MM.1S (cell line): ENCODE data around the gene TAF1.
"Not testable (repeated sequence)": the region's sequence is repeated elsewhere in the genome, so short reads cannot be mapped to it uniquely, and the experiment has no call there.

Experiments used
- DNase-seq: peaks from one replicate; pipeline ENCODE4 v3.0.0-alpha.2; 2015
- H2AFZ ChIP-seq: fragments of 300-600 bp; sonication (generic); 2 replicates; pipeline ENCODE4 v1.6.0; 2016; ENCODE audit warnings: antibody characterized with exemption, low read length
- H3F3A ChIP-seq: fragments of 300-600 bp; sonication (generic); 2 replicates; pipeline ENCODE4 v1.6.1; 2016; ENCODE audit warnings: mild to moderate bottlenecking, antibody characterized with exemption, low read length, moderate library complexity, mixed read lengths; ENCODE audit not compliant: insufficient read depth
- H3K27ac ChIP-seq: fragments of 300-600 bp; sonication (generic); 2 replicates; pipeline ENCODE4 v1.5.1; 2016; ENCODE audit warnings: mild to moderate bottlenecking, low read length
- H3K27me3 ChIP-seq: fragments of 300-600 bp; sonication (generic); replicated peaks from 2 replicates; pipeline ENCODE4 v1.6.0; 2016; ENCODE audit warnings: low read length; ENCODE audit not compliant: insufficient read depth
- H3K36me3 ChIP-seq: fragments of 300-600 bp; sonication (generic); replicated peaks from 2 replicates; pipeline ENCODE4 v1.6.1; 2016; ENCODE audit warnings: mild to moderate bottlenecking, low read length, mixed read lengths; ENCODE audit not compliant: insufficient read depth
- H3K4me1 ChIP-seq: fragments of 300-600 bp; sonication (generic); 2 replicates; pipeline ENCODE4 v1.6.1; 2016; ENCODE audit warnings: low read length, mixed read lengths
- H3K4me2 ChIP-seq: fragments of 300-600 bp; sonication (generic); 2 replicates; pipeline ENCODE4 v1.6.0; 2016; ENCODE audit warnings: low read depth, low read length
- H3K4me3 ChIP-seq: fragments of 300-600 bp; sonication (generic); 2 replicates; pipeline ENCODE4 v1.5.1; 2016; ENCODE audit warnings: low read length, mixed read lengths
- H3K79me2 ChIP-seq: fragments of 300-600 bp; sonication (generic); 2 replicates; pipeline ENCODE4 v1.6.1; 2016; ENCODE audit warnings: mixed run types, low read length, mixed read lengths
- H3K9ac ChIP-seq: fragments of 300-600 bp; sonication (generic); 2 replicates; pipeline ENCODE4 v1.6.1; 2016; ENCODE audit warnings: low read length, mixed read lengths
- H3K9me2 ChIP-seq: fragments of 300-600 bp; sonication (generic); replicated peaks from 2 replicates; pipeline ENCODE4 v1.6.1; 2016; ENCODE audit warnings: mild to moderate bottlenecking, low read length, mixed read lengths; ENCODE audit not compliant: insufficient read depth
- H3K9me3 ChIP-seq: fragments of 300-600 bp; sonication (generic); replicated peaks from 2 replicates; pipeline ENCODE4 v1.6.1; 2016; ENCODE audit warnings: mild to moderate bottlenecking, low read length, mixed read lengths; ENCODE audit not compliant: insufficient read depth
- H4K20me1 ChIP-seq: fragments of 300-600 bp; sonication (generic); 2 replicates; pipeline ENCODE4 v1.6.1; 2016; ENCODE audit warnings: mild to moderate bottlenecking, low read length, moderate library complexity, mixed read lengths; ENCODE audit not compliant: insufficient read depth
- EZH2 ChIP-seq: fragments of 300-600 bp; sonication (generic); optimal IDR thresholded peaks from 2 replicates; pipeline ENCODE3; 2017; ENCODE audit warnings: low read depth, mild to moderate bottlenecking, antibody characterized with exemption, low read length, mixed read lengths
- EZH2phosphoT487 ChIP-seq: fragments of 300-600 bp; sonication (generic); IDR thresholded peaks from 2 replicates; pipeline ENCODE4 v1.6.1; 2018; ENCODE audit warnings: antibody characterized with exemption, low read length
- TF ChIP-seq, protein P1 (sequence below): fragments of 300-600 bp; sonication (generic); IDR thresholded peaks from 2 replicates; pipeline ENCODE4 v1.5.1; 2016; ENCODE audit warnings: antibody characterized with exemption, low read length, mixed read lengths

The TAF1 gene

DNA sequence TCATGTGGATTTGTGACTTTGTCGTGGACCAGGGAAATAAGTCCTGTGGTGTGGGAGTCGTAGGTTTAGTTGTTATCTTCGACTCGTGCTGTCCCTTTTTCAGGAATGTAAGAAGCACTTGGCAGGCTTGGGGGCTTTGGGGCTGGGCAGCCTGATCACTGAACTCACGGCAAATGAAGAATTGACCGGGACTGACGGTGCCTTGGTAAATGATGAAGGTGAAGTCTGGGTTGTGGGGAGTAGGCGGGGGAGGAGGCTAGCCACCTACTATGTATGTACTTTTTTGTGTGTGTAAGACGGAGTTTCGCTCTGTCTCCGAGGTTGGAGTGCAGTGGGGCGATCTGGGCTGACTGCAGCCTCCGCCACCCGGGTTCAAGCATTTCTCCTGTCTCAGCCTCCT, 1.2 kb downstream of the TAF1 start:
- Histone ChIP-seq H3F3A (no peaks in the 10 kb centered on the region), H2AFZ (0 out of 2 replicates have a peak overlapping the region, but pooled peaks have one; percentile 30), H3K27ac (peak overlapping the region; percentile 89; the same call in 1 of the 2 replicates), H3K9ac (peak overlapping the region; percentile 90; the same call in 1 of the 2 replicates), H3K4me2 (peak overlapping the region; percentile 69), H3K36me3 (no peaks in the 10 kb centered on the region), H3K27me3 (no peaks in the 10 kb centered on the region), H4K20me1 (no peaks in the 10 kb centered on the region), H3K4me1 (no peaks in the 10 kb centered on the region), H3K9me2 (no peaks in the 10 kb centered on the region), H3K79me2 (peaks cover 44% of the 10 kb centered on the region), H3K9me3 (no peaks in the 10 kb centered on the region), H3K4me3 (peak overlapping the region; percentile 85)
- no peak for TF ChIP-seq EZH2phosphoT487
- no peak for DNase-seq

DNA sequence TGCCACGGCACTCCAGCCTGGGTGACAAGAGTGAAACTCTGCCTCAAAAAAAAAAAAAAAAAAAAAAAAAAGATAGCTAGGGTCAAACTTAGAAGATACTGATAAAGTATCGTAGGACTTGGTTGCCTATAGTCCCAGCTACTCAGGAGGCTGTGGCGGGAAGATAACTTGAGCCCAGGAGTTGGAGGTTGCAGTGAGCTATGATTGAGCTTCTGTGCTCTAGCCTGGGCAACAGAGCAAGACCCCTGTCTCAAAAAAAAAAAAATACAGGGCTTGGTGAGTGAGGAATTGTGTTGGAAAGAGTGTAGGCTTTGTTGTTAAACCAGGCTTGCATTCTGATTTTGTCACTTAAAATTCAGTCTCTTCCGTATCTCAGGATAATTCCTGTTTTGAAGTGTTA, 6.2 kb downstream of the TAF1 start:
- H3K36me3 ChIP-seq, result no peaks in the 10 kb centered on the region; the same call in 1 of the 2 replicates
- H4K20me1 ChIP-seq, result no peaks in the 10 kb centered on the region
- H3K9me3 ChIP-seq, result no peaks in the 10 kb centered on the region
- no peak overlapping the region for H3K4me3 ChIP-seq
- no peaks in the 10 kb centered on the region for H3F3A ChIP-seq
- no peak overlapping the region for H3K4me2 ChIP-seq
- TF ChIP-seq, protein P1, sequence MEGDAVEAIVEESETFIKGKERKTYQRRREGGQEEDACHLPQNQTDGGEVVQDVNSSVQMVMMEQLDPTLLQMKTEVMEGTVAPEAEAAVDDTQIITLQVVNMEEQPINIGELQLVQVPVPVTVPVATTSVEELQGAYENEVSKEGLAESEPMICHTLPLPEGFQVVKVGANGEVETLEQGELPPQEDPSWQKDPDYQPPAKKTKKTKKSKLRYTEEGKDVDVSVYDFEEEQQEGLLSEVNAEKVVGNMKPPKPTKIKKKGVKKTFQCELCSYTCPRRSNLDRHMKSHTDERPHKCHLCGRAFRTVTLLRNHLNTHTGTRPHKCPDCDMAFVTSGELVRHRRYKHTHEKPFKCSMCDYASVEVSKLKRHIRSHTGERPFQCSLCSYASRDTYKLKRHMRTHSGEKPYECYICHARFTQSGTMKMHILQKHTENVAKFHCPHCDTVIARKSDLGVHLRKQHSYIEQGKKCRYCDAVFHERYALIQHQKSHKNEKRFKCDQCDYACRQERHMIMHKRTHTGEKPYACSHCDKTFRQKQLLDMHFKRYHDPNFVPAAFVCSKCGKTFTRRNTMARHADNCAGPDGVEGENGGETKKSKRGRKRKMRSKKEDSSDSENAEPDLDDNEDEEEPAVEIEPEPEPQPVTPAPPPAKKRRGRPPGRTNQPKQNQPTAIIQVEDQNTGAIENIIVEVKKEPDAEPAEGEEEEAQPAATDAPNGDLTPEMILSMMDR, result no peak
- TF ChIP-seq EZH2phosphoT487 (no peak), EZH2 (no peak)
- no peak overlapping the region for H3K9ac ChIP-seq
- no peak overlapping the region for H3K27ac ChIP-seq
- H3K9me2 ChIP-seq, result no peaks in the 10 kb centered on the region
- H3K79me2 ChIP-seq, result peaks cover 35% of the 10 kb centered on the region
- H2AFZ ChIP-seq, result no peak overlapping the region
- no peaks in the 10 kb centered on the region for H3K27me3 ChIP-seq
- no peak for DNase-seq
- no peaks in the 10 kb centered on the region for H3K4me1 ChIP-seq

DNA sequence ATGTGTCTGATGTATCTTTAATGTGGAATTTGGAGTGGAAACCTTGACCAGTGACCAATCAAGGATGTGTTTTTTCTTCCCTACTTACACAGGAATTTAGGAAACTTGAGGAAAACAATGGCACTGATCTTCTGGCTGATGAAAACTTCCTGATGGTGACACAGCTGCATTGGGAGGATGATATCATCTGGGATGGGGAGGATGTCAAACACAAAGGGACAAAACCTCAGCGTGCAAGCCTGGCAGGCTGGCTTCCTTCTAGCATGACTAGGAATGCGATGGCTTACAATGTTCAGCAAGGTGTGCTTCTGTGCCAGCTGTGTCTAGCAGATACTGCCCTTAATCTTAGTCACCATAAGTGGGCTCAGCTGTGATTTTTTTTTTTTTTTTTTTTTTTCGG, 12.6 kb downstream of the TAF1 start:
- Histone ChIP-seq H3K36me3 (no peaks in the 10 kb centered on the region; the same call in 1 of the 2 replicates), H3K9ac (no peak overlapping the region), H3K27ac (no peak overlapping the region), H3K4me3 (no peak overlapping the region), H2AFZ (no peak overlapping the region), H3K9me2 (no peaks in the 10 kb centered on the region), H3K79me2 (no peaks in the 10 kb centered on the region), H3K27me3 (no peaks in the 10 kb centered on the region), H3K4me1 (no peaks in the 10 kb centered on the region), H3F3A (no peaks in the 10 kb centered on the region), H4K20me1 (no peaks in the 10 kb centered on the region), H3K4me2 (no peak overlapping the region), H3K9me3 (no peaks in the 10 kb centered on the region)
- no peak for TF ChIP-seq EZH2phosphoT487
- TF ChIP-seq EZH2, result no peak
- TF ChIP-seq, protein P1, result no peak
- DNase-seq, result no peak

DNA sequence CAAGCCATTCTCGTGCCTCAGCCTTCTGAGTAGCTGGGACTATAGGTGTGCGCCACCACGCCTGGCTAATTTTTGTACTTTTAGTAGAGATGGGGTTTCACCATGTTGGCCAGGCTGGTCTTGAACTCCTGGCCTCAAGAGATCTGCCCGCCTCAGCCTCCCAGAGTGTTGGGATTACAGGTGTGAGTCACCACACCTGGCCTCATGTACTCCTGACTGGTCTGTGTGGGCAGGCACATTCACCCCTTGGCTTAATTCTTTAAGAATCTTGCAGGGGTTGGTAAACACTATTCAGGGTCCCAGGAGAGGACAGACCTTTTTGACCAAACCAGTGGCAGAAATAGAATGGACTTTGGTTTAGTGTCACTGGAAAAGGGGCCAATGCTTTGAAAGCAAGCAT, 25.6 kb downstream of the TAF1 start:
- H3K27ac ChIP-seq, H3K4me1 ChIP-seq, H3K79me2 ChIP-seq, H3K27me3 ChIP-seq, H3K4me3 ChIP-seq, H3F3A ChIP-seq, H3K4me2 ChIP-seq, H3K9ac ChIP-seq, H3K9me3 ChIP-seq, H3K36me3 ChIP-seq, H2AFZ ChIP-seq, DNase-seq, H3K9me2 ChIP-seq, H4K20me1 ChIP-seq: not testable (repeated sequence)
